Calu3 (cell line): ENCODE data around the gene ALK. TPM values are rescaled to one million over a fixed set of nuclear protein-coding genes. Genes with fewer than 3 reads are reported as not detected.

Experiments used
- BruUV-seq: library from RNA; stranded (reverse); fragments of 400-500 nt; replicated peaks from 2 replicates; lab custom pipeline; 2021; lab: Mats Ljungman, UMichigan
- CTCF ChIA-PET: fragments of 300-600 bp; sonication (Branson Sonifier 250); formaldehyde crosslinking; loops from one replicate; lab custom pipeline; 2022; ENCODE audit warnings: antibody characterized with exemption; lab: Charles Lee
- DNase-seq: peaks from one replicate; pipeline ENCODE4 v3.0.0; 2022
- H3K27ac Mint-ChIP-seq: one replicate; pipeline ENCODE4 v1.8.0; 2022; ENCODE audit warnings: mixed read lengths; ENCODE audit not compliant: unreplicated experiment
- H3K27me3 Mint-ChIP-seq: one replicate; pipeline ENCODE4 v1.8.0; 2022; ENCODE audit warnings: mixed read lengths; ENCODE audit not compliant: unreplicated experiment
- H3K36me3 Mint-ChIP-seq: one replicate; pipeline ENCODE4 v1.8.0; 2022; ENCODE audit warnings: mild to moderate bottlenecking, moderate library complexity, mixed read lengths; ENCODE audit not compliant: insufficient read depth, unreplicated experiment
- H3K4me1 Mint-ChIP-seq: one replicate; pipeline ENCODE4 v1.8.0; 2022; ENCODE audit warnings: mild to moderate bottlenecking, low read depth, mixed read lengths; ENCODE audit not compliant: unreplicated experiment
- H3K4me3 Mint-ChIP-seq: one replicate; pipeline ENCODE4 v1.8.0; 2022; ENCODE audit warnings: mild to moderate bottlenecking, low read depth, moderate library complexity, mixed read lengths; ENCODE audit not compliant: unreplicated experiment
- H3K9me3 Mint-ChIP-seq: one replicate; pipeline ENCODE4 v1.8.0; 2022; ENCODE audit warnings: low read depth, mixed read lengths; ENCODE audit not compliant: unreplicated experiment
- intact Hi-C: fragments of 100-400 bp; cut with micrococcal nuclease; formaldehyde crosslinking; loops from one replicate; pipeline ENCODE4 v1.10.0; 2022; ENCODE audit not compliant: unreplicated experiment
- total RNA-seq: library from RNA; stranded (reverse); gene quantifications from 2 replicates; pipeline ENCODE4 v1.2.3, GENCODE V29; 2022
- TF ChIP-seq, protein P1 (sequence below): fragments of 200-600 bp; IDR thresholded peaks from one replicate; pipeline ENCODE4 v1.8.0; 2022; ENCODE audit warnings: antibody characterized with exemption; ENCODE audit not compliant: unreplicated experiment

ALK gene
- total RNA-seq, 1 experiment from 2014 or later, result not detected

DNA sequence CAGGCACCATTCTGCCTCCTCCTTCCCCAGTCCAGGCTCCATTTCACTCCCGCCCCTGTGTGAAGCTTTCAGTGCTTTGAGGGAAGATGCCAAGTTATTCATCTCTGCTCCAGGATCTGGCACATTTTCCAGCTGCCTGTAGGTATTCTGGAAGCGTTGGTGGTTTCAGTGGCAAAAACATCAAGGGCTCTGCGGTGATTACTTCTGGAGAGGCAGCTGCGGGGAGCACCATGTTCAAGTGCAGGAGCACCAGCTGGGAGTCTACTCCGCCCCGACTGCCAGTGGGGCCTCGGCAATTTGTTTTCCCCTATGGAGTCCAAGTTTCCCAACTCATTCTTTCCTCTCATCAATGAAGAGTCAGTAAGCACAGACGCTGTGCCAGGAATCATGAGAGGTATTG is 594.5 kb downstream of the ALK start:
- intact Hi-C loops, result no loop called here
- no TSS peak for BruUV-seq
- no peak for DNase-seq
- TF ChIP-seq, protein P1, sequence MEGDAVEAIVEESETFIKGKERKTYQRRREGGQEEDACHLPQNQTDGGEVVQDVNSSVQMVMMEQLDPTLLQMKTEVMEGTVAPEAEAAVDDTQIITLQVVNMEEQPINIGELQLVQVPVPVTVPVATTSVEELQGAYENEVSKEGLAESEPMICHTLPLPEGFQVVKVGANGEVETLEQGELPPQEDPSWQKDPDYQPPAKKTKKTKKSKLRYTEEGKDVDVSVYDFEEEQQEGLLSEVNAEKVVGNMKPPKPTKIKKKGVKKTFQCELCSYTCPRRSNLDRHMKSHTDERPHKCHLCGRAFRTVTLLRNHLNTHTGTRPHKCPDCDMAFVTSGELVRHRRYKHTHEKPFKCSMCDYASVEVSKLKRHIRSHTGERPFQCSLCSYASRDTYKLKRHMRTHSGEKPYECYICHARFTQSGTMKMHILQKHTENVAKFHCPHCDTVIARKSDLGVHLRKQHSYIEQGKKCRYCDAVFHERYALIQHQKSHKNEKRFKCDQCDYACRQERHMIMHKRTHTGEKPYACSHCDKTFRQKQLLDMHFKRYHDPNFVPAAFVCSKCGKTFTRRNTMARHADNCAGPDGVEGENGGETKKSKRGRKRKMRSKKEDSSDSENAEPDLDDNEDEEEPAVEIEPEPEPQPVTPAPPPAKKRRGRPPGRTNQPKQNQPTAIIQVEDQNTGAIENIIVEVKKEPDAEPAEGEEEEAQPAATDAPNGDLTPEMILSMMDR, result no peak
- Mint-ChIP-seq H3K27ac (no peak overlapping the region), H3K27me3 (peaks cover 67% of the 10 kb centered on the region), H3K9me3 (no peaks in the 10 kb centered on the region), H3K4me1 (no peaks in the 10 kb centered on the region), H3K4me3 (no peak overlapping the region), H3K36me3 (no peaks in the 10 kb centered on the region)
- CTCF ChIA-PET, result no interaction called here

DNA sequence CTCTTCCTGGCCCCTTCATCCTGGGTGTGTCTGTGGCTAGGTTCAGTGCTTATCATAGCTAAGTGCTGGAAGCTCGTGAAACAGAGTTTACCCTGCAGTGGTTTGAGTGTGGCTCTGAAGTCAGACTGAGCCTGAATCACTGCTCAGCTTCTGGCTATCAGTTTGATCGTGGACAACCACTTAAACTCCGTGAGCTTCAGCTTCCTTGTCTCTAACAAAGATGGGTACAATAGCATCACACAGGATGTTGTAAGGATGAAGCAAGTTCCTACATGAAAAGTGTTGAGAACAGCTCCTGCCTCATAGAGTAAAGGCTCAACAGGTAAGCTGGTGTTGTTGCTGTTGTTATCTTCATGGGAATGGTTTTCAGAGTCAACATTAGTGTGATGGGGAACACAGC is 595.8 kb downstream of the ALK start:
- no peak for DNase-seq
- no peak overlapping the region for H3K4me3 Mint-ChIP-seq
- BruUV-seq, result no TSS peak
- H3K27ac Mint-ChIP-seq, result no peak overlapping the region
- H3K36me3 Mint-ChIP-seq, result no peaks in the 10 kb centered on the region
- CTCF ChIA-PET, result no interaction called here
- H3K9me3 Mint-ChIP-seq, result no peaks in the 10 kb centered on the region
- TF ChIP-seq, protein P1, result no peak
- H3K27me3 Mint-ChIP-seq, result peaks cover 81% of the 10 kb centered on the region
- H3K4me1 Mint-ChIP-seq, result no peaks in the 10 kb centered on the region
- intact Hi-C loops, result no loop called here

DNA sequence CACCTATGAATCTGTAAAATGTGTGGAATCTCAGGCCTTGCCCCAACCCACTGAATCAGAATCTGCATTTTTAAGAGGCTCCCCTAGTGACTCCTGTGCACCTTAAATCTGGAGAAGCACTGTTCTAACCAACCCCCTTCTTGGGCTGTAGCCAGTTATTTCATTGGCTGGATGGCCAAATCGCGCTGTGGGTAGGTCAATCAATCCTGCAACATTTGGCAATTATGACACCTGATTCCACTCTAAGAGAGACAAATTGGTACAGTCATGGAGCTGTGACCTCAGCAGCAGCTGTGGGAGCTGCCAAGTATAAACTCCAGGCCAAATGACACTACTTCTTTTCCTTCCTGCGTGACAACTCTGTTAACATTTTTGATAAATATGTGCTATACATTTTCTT is 597.4 kb downstream of the ALK start:
- TF ChIP-seq, protein P1, result no peak
- Mint-ChIP-seq H3K36me3 (no peaks in the 10 kb centered on the region), H3K9me3 (no peaks in the 10 kb centered on the region), H3K4me3 (no peak overlapping the region), H3K4me1 (no peaks in the 10 kb centered on the region), H3K27me3 (peaks cover 97% of the 10 kb centered on the region), H3K27ac (no peak overlapping the region)
- no peak for DNase-seq
- BruUV-seq, result no TSS peak
- CTCF ChIA-PET, result no interaction called here
- intact Hi-C loops, result no loop called here

DNA sequence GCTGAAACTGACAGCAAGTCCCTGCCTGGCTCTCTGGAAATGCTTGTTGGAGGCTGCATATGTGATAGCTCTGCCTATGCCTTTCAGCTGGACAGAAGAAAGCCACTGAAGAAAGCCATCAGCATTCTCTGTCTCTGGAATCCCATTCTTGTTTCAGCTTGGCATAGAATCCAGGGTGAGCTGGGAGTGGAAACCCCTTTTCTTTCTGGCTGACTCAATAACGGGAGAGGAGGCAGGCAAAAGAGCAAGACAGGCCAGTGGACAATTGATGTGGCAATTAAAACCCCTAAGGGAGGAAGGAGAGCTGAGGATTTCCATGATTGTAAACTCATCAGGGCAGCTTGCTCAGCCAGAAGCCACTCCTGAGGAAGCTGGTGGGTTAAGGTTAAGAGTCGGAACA is 598.1 kb downstream of the ALK start:
- no peaks in the 10 kb centered on the region for H3K9me3 Mint-ChIP-seq
- H3K36me3 Mint-ChIP-seq, result peaks cover under 1% of the 10 kb centered on the region
- no peak for DNase-seq
- H3K4me3 Mint-ChIP-seq, result no peak overlapping the region
- peaks cover 99% of the 10 kb centered on the region for H3K27me3 Mint-ChIP-seq
- TF ChIP-seq, protein P1, result no peak
- no peaks in the 10 kb centered on the region for H3K4me1 Mint-ChIP-seq
- CTCF ChIA-PET, result no interaction called here
- intact Hi-C loops, result no loop called here
- BruUV-seq, result no TSS peak
- H3K27ac Mint-ChIP-seq, result no peak overlapping the region
